Measurements from ENCODE around the gene DOCK4. TPM values are rescaled to one million over a fixed set of nuclear protein-coding genes. Genes with fewer than 3 reads are reported as not detected.

Gene DOCK4
- total RNA-seq, 1 donor from 2014 or later: 0.73 TPM

GRCh38 chr7:111743244-111743847 lies 462.9 kb downstream of the DOCK4 start:
- peaks cover 3% of the 10 kb centered on the region for H3K27me3 Mint-ChIP-seq
- no peaks in the 10 kb centered on the region for H3K4me1 Mint-ChIP-seq
- H3K36me3 Mint-ChIP-seq (ENCODE audit: low read depth): no peaks in the 10 kb centered on the region
- ChIA-PET CTCF (interaction anchor here (0.9 to 2.3 kb wide), 4 partner anchors 11 to 1679 kb away, joined by 3 to 10 read pairs (median 4); no protein-coding TSS in a partner anchor), POLR2A (no interaction called here)
- H3K4me3 Mint-ChIP-seq: no peak overlapping the region
- ATAC-seq (ENCODE audit: low read depth) (no peak), DNase-seq (no peak)
- no peak for TF ChIP-seq CTCF (IDR thresholded peaks at IDR 0.05)
- intact Hi-C loops (cut with micrococcal nuclease): loop anchor here (5.0 kb wide), 1 partner anchor 1954 kb away; no protein-coding TSS in a partner anchor
- H3K9me3 Mint-ChIP-seq: no peaks in the 10 kb centered on the region
- H3K27ac Mint-ChIP-seq: no peak overlapping the region

- intact Hi-C loops (cut with micrococcal nuclease): loop anchor here (1.0 to 5.0 kb wide), 7 partner anchors 673 to 1968 kb away; no protein-coding TSS in a partner anchor
- Mint-ChIP-seq H3K27me3 (peaks cover 3% of the 10 kb centered on the region), H3K4me3 (no peak overlapping the region), H3K36me3 (ENCODE audit: low read depth) (no peaks in the 10 kb centered on the region), H3K4me1 (no peaks in the 10 kb centered on the region), H3K27ac (no peak overlapping the region), H3K9me3 (no peaks in the 10 kb centered on the region)
- ChIA-PET POLR2A (no interaction called here), CTCF (interaction anchor here (1.1 to 2.3 kb wide), 5 partner anchors 11 to 1680 kb away, joined by 3 to 15 read pairs (median 5); no protein-coding TSS in a partner anchor)
- no peak for TF ChIP-seq CTCF (IDR thresholded peaks at IDR 0.05)
- ATAC-seq (ENCODE audit: low read depth) (peak; percentile 87), DNase-seq (no peak)
Measured at GRCh38 chr7:111741811-111742240, 464.4 kb downstream of the DOCK4 start.

DNA sequence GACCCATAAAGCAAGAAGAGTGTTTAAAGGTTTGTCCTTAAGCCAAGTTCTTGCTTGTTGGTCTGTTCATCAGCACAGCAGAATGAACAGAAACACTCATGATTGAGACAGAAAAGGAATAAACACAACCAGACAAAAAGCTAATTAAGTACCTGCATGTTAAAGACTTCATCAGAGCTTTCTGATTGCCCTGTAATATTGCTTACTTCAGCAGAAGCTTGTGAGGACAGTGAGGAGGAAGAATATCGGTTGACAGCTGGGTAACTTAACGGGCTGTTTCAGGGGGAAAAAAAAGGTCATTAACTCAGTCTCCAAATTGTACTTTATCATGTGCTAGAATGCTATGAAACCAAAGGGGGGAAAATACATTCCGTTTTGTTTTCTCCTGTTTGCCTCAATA lies 465.3 kb downstream of the DOCK4 start:
- Mint-ChIP-seq H3K4me1 (no peaks in the 10 kb centered on the region), H3K36me3 (ENCODE audit: low read depth) (no peaks in the 10 kb centered on the region), H3K27me3 (peaks cover 3% of the 10 kb centered on the region), H3K4me3 (no peak overlapping the region), H3K9me3 (no peaks in the 10 kb centered on the region), H3K27ac (no peak overlapping the region)
- CTCF ChIA-PET: interaction anchor here (0.6 to 2.3 kb wide), 6 partner anchors 10 to 1683 kb away, joined by 3 to 15 read pairs (median 4); no protein-coding TSS in a partner anchor
- ATAC-seq (ENCODE audit: low read depth) (no peak), DNase-seq (no peak)
- POLR2A ChIA-PET: no interaction called here
- TF ChIP-seq CTCF (IDR thresholded peaks at IDR 0.05): no peak
- intact Hi-C loops (cut with micrococcal nuclease): loop anchor here (1.0 to 5.0 kb wide), 6 partner anchors 674 to 1969 kb away; no protein-coding TSS in a partner anchor

GRCh38 chr7:111736552-111736874 lies 469.7 kb downstream of the DOCK4 start:
- no peak for ATAC-seq (ENCODE audit: low read depth)
- Mint-ChIP-seq H3K4me3 (no peak overlapping the region), H3K27ac (no peak overlapping the region), H3K36me3 (ENCODE audit: low read depth) (no peaks in the 10 kb centered on the region), H3K9me3 (no peaks in the 10 kb centered on the region), H3K4me1 (no peaks in the 10 kb centered on the region), H3K27me3 (peaks cover 2% of the 10 kb centered on the region)
- no peak for TF ChIP-seq CTCF (IDR thresholded peaks at IDR 0.05)
- CTCF ChIA-PET: interaction anchor here (0.6 to 1.6 kb wide), 4 partner anchors 217 to 1893 kb away, joined by 3 to 5 read pairs (median 4); no protein-coding TSS in a partner anchor
- no peak for DNase-seq
- intact Hi-C loops (cut with micrococcal nuclease): loop anchor here (5.0 to 10.0 kb wide), 2 partner anchors 409 to 1642 kb away; no protein-coding TSS in a partner anchor
- POLR2A ChIA-PET: no interaction called here
